OCI-LY3 (cell line): ENCODE results near the gene HACD2.

Source experiments
- EZH2phosphoT487 ChIP-seq: fragments of 200-600 bp; shearing (Covaris generic); IDR thresholded peaks from 2 replicates; pipeline ENCODE4 v1.6.1; 2018; ENCODE audit warnings: antibody characterized with exemption, mixed run types, low read depth
- TF ChIP-seq, protein P1 (sequence below): fragments of 200-600, 300-600 bp; sonication (generic); IDR thresholded peaks from 2 replicates; pipeline ENCODE4 v1.5.1; 2014; ENCODE audit warnings: antibody characterized with exemption, low read length, low read depth

GRCh38 chr3:123568875-123569274 lies 16.0 kb downstream of the HACD2 start:
- TF ChIP-seq, protein P1, sequence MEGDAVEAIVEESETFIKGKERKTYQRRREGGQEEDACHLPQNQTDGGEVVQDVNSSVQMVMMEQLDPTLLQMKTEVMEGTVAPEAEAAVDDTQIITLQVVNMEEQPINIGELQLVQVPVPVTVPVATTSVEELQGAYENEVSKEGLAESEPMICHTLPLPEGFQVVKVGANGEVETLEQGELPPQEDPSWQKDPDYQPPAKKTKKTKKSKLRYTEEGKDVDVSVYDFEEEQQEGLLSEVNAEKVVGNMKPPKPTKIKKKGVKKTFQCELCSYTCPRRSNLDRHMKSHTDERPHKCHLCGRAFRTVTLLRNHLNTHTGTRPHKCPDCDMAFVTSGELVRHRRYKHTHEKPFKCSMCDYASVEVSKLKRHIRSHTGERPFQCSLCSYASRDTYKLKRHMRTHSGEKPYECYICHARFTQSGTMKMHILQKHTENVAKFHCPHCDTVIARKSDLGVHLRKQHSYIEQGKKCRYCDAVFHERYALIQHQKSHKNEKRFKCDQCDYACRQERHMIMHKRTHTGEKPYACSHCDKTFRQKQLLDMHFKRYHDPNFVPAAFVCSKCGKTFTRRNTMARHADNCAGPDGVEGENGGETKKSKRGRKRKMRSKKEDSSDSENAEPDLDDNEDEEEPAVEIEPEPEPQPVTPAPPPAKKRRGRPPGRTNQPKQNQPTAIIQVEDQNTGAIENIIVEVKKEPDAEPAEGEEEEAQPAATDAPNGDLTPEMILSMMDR: no peak
- no peak for TF ChIP-seq EZH2phosphoT487
